GM12878 (cell line): ENCODE data around the gene UBE3C. TPM values are rescaled to one million over a fixed set of nuclear protein-coding genes. Genes with fewer than 3 reads are reported as not detected.

Experiments used
- ATAC-seq: fragments of 200-7000 bp; cut with Tn5 transposase; 3 replicates; pipeline ENCODE4 v1.9.1; 2020; ENCODE audit warnings: mild to moderate bottlenecking, moderate library complexity
- BruUV-seq: library from RNA; stranded (reverse); fragments of 400-500 nt; replicated peaks from 2 replicates; lab custom pipeline; 2021; lab: Mats Ljungman, UMichigan
- CTCF ChIA-PET: fragments of 300-600 bp; sonication (Branson Sonifier 250); formaldehyde crosslinking; extraction: SDS; loops from one replicate; lab custom pipeline; 2021; ENCODE audit warnings: inconsistent platforms; lab: Yijun Ruan, JAX
- POLR2A ChIA-PET: fragments of 350-600 bp; formaldehyde crosslinking; extraction: SDS; loops from one replicate; lab custom pipeline; 2021; ENCODE audit warnings: inconsistent platforms; lab: Charles Lee
- RAD21 ChIA-PET: fragments of 300-600 bp; sonication (Branson Sonifier 250); formaldehyde crosslinking; loops from one replicate; lab custom pipeline; 2023; ENCODE audit warnings: antibody characterized with exemption; ENCODE audit not compliant: unreplicated experiment; lab: Charles Lee
- SMC1A ChIA-PET: fragments of 300-600 bp; sonication (Branson Sonifier 250); formaldehyde crosslinking; loops from one replicate; lab custom pipeline; 2023; ENCODE audit not compliant: unreplicated experiment, uncharacterized antibody; lab: Charles Lee
- DNase-seq: peaks from one replicate; pipeline ENCODE4 v3.0.0-alpha.2; 2011; ENCODE audit warnings: low read depth, low spot score
- FAIRE-seq: peaks from 3 replicates; lab custom pipeline; 2011; peaks lifted over from hg19 to GRCh38; lab: Jason Lieb, UNC
- H2AFZ ChIP-seq: 2 replicates; pipeline ENCODE4 v1.6.0; 2011; ENCODE audit warnings: low read depth, low read length, control low read depth; ENCODE audit not compliant: control insufficient read depth
- H3K27ac ChIP-seq: 2 replicates; pipeline ENCODE4 v1.5.1; 2011; ENCODE audit warnings: control low read depth; ENCODE audit not compliant: control insufficient read depth, insufficient read depth
- H3K27me3 ChIP-seq, 2 experiments: replicated peaks in 1 of 2; 2 replicates each; pipeline versions ENCODE4 v1.6.0 to v1.6.1; 2011; ENCODE audit warnings: low read length in 1 of 2; ENCODE audit not compliant: control insufficient read depth in 2 of 2, insufficient read depth in 2 of 2
- H3K36me3 ChIP-seq, 2 experiments: 2 replicates each; pipeline ENCODE4 v1.5.1; 2011; ENCODE audit warnings: low read length in 1 of 2; ENCODE audit not compliant: control insufficient read depth in 2 of 2, insufficient read depth in 2 of 2
- H3K4me1 ChIP-seq: 2 replicates; pipeline ENCODE4 v1.6.1; 2011; ENCODE audit warnings: mild to moderate bottlenecking, low read length, moderate library complexity, mixed read lengths; ENCODE audit not compliant: control insufficient read depth, insufficient read depth
- H3K4me2 ChIP-seq: 2 replicates; pipeline ENCODE4 v1.6.0; 2011; ENCODE audit warnings: control low read depth; ENCODE audit not compliant: control insufficient read depth, insufficient read depth
- H3K4me3 ChIP-seq: fragments of 200-600 bp; sonication (generic); 2 replicates; pipeline ENCODE4 v1.5.1; 2016
- H3K79me2 ChIP-seq: 2 replicates; pipeline ENCODE4 v1.6.0; 2011; ENCODE audit warnings: low read length; ENCODE audit not compliant: control insufficient read depth, insufficient read depth
- H3K9ac ChIP-seq: 2 replicates; pipeline ENCODE4 v1.8.0; 2011; ENCODE audit warnings: low read length, control low read depth, mixed read lengths; ENCODE audit not compliant: control insufficient read depth, insufficient read depth
- H3K9me3 ChIP-seq: replicated peaks from 3 replicates; pipeline ENCODE4 v1.5.1; 2011; ENCODE audit warnings: mild to moderate bottlenecking, low read length; ENCODE audit not compliant: control insufficient read depth, insufficient read depth
- H4K20me1 ChIP-seq: 2 replicates; pipeline ENCODE4 v1.6.0; 2011; ENCODE audit not compliant: control insufficient read depth, insufficient read depth
- ASH2L ChIP-seq: fragments of 300-600, 200-600 bp; sonication (generic); IDR thresholded peaks from 2 replicates; pipeline ENCODE4 v1.6.1; 2017; ENCODE audit warnings: low read depth, mild to moderate bottlenecking, borderline replicate concordance
- BMI1 ChIP-seq: fragments of 450-650 bp; IDR thresholded peaks from 2 replicates; pipeline ENCODE4 v1.6.1; 2016; ENCODE audit warnings: mild to moderate bottlenecking, moderate library complexity, borderline replicate concordance
- CBFB ChIP-seq: IDR thresholded peaks from 2 replicates; pipeline ENCODE4 v1.6.1; 2016; ENCODE audit warnings: antibody characterized with exemption, low read depth
- MAX ChIP-seq: IDR thresholded peaks from 2 replicates; pipeline ENCODE4 v1.6.1; 2012; ENCODE audit warnings: low read depth, low read length, improper control_type of control experiment
- PAX5 ChIP-seq: IDR thresholded peaks from 2 replicates; pipeline ENCODE4 v1.6.1; 2011; ENCODE audit warnings: low read depth, low read length, borderline replicate concordance
- POU2F2 ChIP-seq: IDR thresholded peaks from 3 replicates; pipeline ENCODE4 v1.6.1; 2011; ENCODE audit warnings: low read depth, mild to moderate bottlenecking, low read length, borderline replicate concordance
- RCOR1 ChIP-seq: conservative IDR thresholded peaks from 2 replicates; pipeline ENCODE4 v1.6.1; 2012; ENCODE audit warnings: low read depth, low read length, improper control_type of control experiment
- SIX5 ChIP-seq: IDR thresholded peaks from 2 replicates; pipeline ENCODE4 v1.6.1; 2011; ENCODE audit warnings: mild to moderate bottlenecking, low read depth, low read length, moderate library complexity; ENCODE audit not compliant: severe bottlenecking
- SMC3 ChIP-seq: IDR thresholded peaks from 2 replicates; pipeline ENCODE4 v1.6.1; 2011; ENCODE audit warnings: low read length, improper control_type of control experiment, borderline replicate concordance
- SPI1 ChIP-seq: IDR thresholded peaks from 2 replicates; pipeline ENCODE4 v1.6.1; 2011; ENCODE audit warnings: low read depth, mild to moderate bottlenecking, low read length, moderate library complexity, borderline replicate concordance; ENCODE audit not compliant: insufficient read depth
- TARDBP ChIP-seq: IDR thresholded peaks from 2 replicates; pipeline ENCODE4 v1.6.1; 2016; ENCODE audit warnings: borderline replicate concordance
- WRNIP1 ChIP-seq: IDR thresholded peaks from 2 replicates; pipeline ENCODE4 v1.6.1; 2011; ENCODE audit warnings: low read depth, low read length, improper control_type of control experiment, borderline replicate concordance
- ZBTB33 ChIP-seq: fragments of 450-650 bp; IDR thresholded peaks from 2 replicates; pipeline ENCODE4 v1.6.1; 2017; ENCODE audit warnings: mild to moderate bottlenecking
- ZBTB40 ChIP-seq: fragments of 450-650 bp; IDR thresholded peaks from 2 replicates; pipeline ENCODE4 v1.6.1; 2016; ENCODE audit warnings: mild to moderate bottlenecking, moderate library complexity, borderline replicate concordance
- ZNF207 ChIP-seq: fragments of 450-650 bp; IDR thresholded peaks from 2 replicates; pipeline ENCODE4 v1.6.1; 2014; ENCODE audit warnings: antibody characterized with exemption, mild to moderate bottlenecking, borderline replicate concordance
- ZNF274 ChIP-seq: IDR thresholded peaks from one replicate; pipeline ENCODE4 v1.8.0; 2011; ENCODE audit not compliant: insufficient read length, insufficient read depth
- WGBS: methylation state at CpG from one replicate; pipeline ENCODE4 v1.1.6; 2016; ENCODE audit warnings: low lambda C conversion rate; ENCODE audit not compliant: insufficient replicate concordance, insufficient coverage; ENCODE audit errors: missing lambda C conversion rate; 5-methylcytosine and 5-hydroxymethylcytosine counted together
- in situ Hi-C: fragments of 300-500 bp; cut with MboI; formaldehyde crosslinking; loops from 9 replicates; pipeline ENCODE4 v1.14.3; 2018; ENCODE audit warnings: mixed read lengths
- intact Hi-C: fragments of 100-400 bp; cut with micrococcal nuclease; formaldehyde crosslinking; loops from one replicate; pipeline ENCODE4 v1.14.2; 2022; ENCODE audit not compliant: unreplicated experiment
- polyA plus RNA-seq, 11 experiments: library from polyadenylated mRNA; depleted of rRNA in 4 of 11; unstranded in 6 of 11; stranded (reverse) in 5 of 11; fragments of >200 nt; fragmentation: Nextera tagmentation in 4 of 11; fragmentation: Illumina TruSeq in 1 of 11; extraction: Ambion mirVana in 4 of 11; extraction: Trizol in 1 of 11; gene quantifications; 1 replicate in 1 of 11; 2 replicates in 10 of 11; pipeline versions ENCODE4 v1.2.1 to v1.2.3, GENCODE V29; 2011 to 2016; ENCODE audit warnings: inconsistent platforms in 2 of 11, missing spikeins in 2 of 11, low read depth in 1 of 11
- total RNA-seq, 4 experiments: library from RNA; depleted of rRNA in 3 of 4; stranded (reverse); fragments of >200 nt in 3 of 4; fragmentation: Illumina TruSeq in 1 of 4; extraction: Trizol in 1 of 4; gene quantifications; 2 replicates each; pipeline versions ENCODE4 v1.2.1 to v1.2.3, GENCODE V29; 2013 to 2021

The UBE3C gene
- total and polyA plus RNA-seq, 10 of the 15 experiments (the other 5 are each of a cell fraction or from before 2014, with no cell fraction given), result 7.9 to 65.9 (median 45.2) TPM

GRCh38 chr7:157241631-157242030 lies 102.9 kb downstream of the UBE3C start (continued):
- TF ChIP-seq ZBTB40 (no peak), SMC3 (no peak), CBFB (no peak), POU2F2 (no peak), MAX (no peak), WRNIP1 (no peak), ZNF207 (no peak)

- no peak for FAIRE-seq
Measured at GRCh38 chr7:157244516-157245294, 106.0 kb downstream of the UBE3C start.

More at GRCh38 chr7:157244516-157245294, 106.0 kb downstream of the UBE3C start:
- Histone ChIP-seq H3K4me3 (no peak overlapping the region), H2AFZ (no peak overlapping the region), H3K9ac (no peak overlapping the region), H3K79me2 (no peaks in the 10 kb centered on the region), H3K36me3 (peaks cover 0 to 3% of the 10 kb centered on the region in 2 experiments; a peak in 2 of 4 replicates), H3K4me1 (no peaks in the 10 kb centered on the region), H4K20me1 (no peaks in the 10 kb centered on the region), H3K27me3 (no peaks in the 10 kb centered on the region), H3K4me2 (no peak overlapping the region), H3K9me3 (no peaks in the 10 kb centered on the region), H3K27ac (no peak overlapping the region)
- SMC1A ChIA-PET, result interaction anchor here (0.6 kb wide), 1 partner anchor 52 kb away, joined by 3 read pairs; no protein-coding TSS in a partner anchor
- BruUV-seq, result no TSS peak
- 87% methylated on average over 6 of the region's 6 CpGs for WGBS
- POLR2A ChIA-PET, result no interaction called here
- intact Hi-C loops, result no loop called here
- TF ChIP-seq POU2F2 (no peak), ASH2L (no peak), SPI1 (no peak), RCOR1 (no peak), ZNF274 (no peak), TARDBP (no peak), ZBTB33 (no peak), SIX5 (no peak), BMI1 (no peak), PAX5 (no peak)
- RAD21 ChIA-PET, result no interaction called here
- no peak for ATAC-seq
- CTCF ChIA-PET, result no interaction called here
- in situ Hi-C loops, result no loop called here
- DNase-seq, result no peak
